Esophagus (tissue), 2 donors: ENCODE results near the gene SLC6A3. TPM values are rescaled to one million over a fixed set of nuclear protein-coding genes. Genes with fewer than 3 reads are reported as not detected.

ENCODE experiments used
- H3K27ac ChIP-seq, 2 donors: one replicate each; pipeline ENCODE4 v1.5.1; 2013; ENCODE audit warnings: low read depth in 2 of 2, mild to moderate bottlenecking in 2 of 2, inconsistent platforms in 1 of 2, low read length in 1 of 2, moderate library complexity in 1 of 2
- H3K27me3 ChIP-seq, 2 donors: one replicate each; pipeline ENCODE4 v1.6.1; 2013; ENCODE audit warnings: low read length in 2 of 2, control low read depth in 1 of 2, mild to moderate bottlenecking in 1 of 2; ENCODE audit not compliant: insufficient read depth in 2 of 2, control insufficient read depth in 1 of 2
- H3K36me3 ChIP-seq, 2 donors: one replicate each; pipeline ENCODE4 v1.6.1; 2013; ENCODE audit warnings: low read length in 1 of 2; ENCODE audit not compliant: control insufficient read depth in 2 of 2, insufficient read depth in 2 of 2
- H3K4me1 ChIP-seq, 2 donors: one replicate each; pipeline ENCODE4 v1.6.1; 2013; ENCODE audit warnings: low read length in 1 of 2; ENCODE audit not compliant: control insufficient read depth in 2 of 2, insufficient read depth in 2 of 2
- H3K4me3 ChIP-seq, 2 donors: one replicate each; pipeline ENCODE4 v1.5.1; 2013; ENCODE audit warnings: low read length in 2 of 2, mild to moderate bottlenecking in 2 of 2, low read depth in 1 of 2, moderate library complexity in 1 of 2
- H3K9me3 ChIP-seq, 2 donors: one replicate each; pipeline ENCODE4 v1.6.1; 2013; ENCODE audit warnings: mild to moderate bottlenecking in 2 of 2, low read depth in 1 of 2, low read length in 1 of 2, moderate library complexity in 1 of 2; ENCODE audit not compliant: control insufficient read depth in 2 of 2, insufficient read depth in 1 of 2
- WGBS, 2 donors: extraction: QIAGEN DNeasy Blood & Tissue Kit; methylation state at CpG; one replicate each; pipeline ENCODE4 v1.1.7; 2013; 5-methylcytosine and 5-hydroxymethylcytosine counted together
- polyA plus RNA-seq, 2 donors: library from polyadenylated mRNA; stranded (reverse); fragments of 200-250 nt; gene quantifications; one replicate each; pipeline ENCODE4 v1.2.3, GENCODE V29; 2013
- donor health status: healthy with polysubstance abuse.
- donor health status: Bipolar disorder and iron deficiency.

Gene SLC6A3
- polyA plus RNA-seq, 2 donors = 0.11 TPM; not detected in 1

GRCh38 chr5:1404062-1404461, 41.2 kb downstream of the SLC6A3 start:
- Histone ChIP-seq H3K4me1 (no peaks in the 10 kb centered on the region), H3K4me3 (no peak overlapping the region), H3K27me3 (peaks cover 0 to 7% of the 10 kb centered on the region in 2 donors), H3K36me3 (no peaks in the 10 kb centered on the region), H3K9me3 (peaks cover 0 to 4% of the 10 kb centered on the region in 2 donors), H3K27ac (no peak overlapping the region)
- WGBS, 2 donors = 66 to 70% methylated on average over 12 of the region's 12 CpGs

DNA sequence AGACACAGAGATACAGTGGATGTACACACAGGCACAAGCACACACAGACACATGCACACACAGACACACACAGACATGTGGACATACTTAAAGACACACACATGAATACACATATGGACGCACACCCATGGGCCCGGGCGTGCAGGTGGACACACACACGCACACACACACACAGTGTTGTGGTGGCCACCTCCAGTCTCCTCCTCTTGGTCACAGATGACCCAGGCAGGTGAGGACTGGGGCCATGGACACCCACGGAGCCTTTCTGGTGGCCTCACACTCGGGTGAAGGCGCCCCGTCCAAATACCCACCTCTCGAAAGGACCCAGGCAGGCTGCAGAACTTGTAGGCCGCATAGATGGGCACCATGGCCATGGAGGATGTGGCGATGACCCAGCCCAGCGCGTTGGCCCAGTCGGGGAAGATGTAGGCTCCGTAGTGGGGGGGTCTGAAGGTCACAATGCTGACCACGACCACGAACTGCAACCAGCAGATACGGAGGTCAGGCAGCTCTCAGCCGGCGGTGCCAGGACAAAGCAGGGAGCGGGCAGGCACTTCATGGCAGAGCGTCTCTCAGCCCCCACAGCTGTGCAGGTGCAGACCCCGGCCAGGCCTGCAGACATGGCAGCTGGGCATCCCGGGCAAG, 42.5 kb downstream of the SLC6A3 start:
- no peak overlapping the region for H3K27ac ChIP-seq
- 83 to 86% methylated on average over 22 to 24 of the region's 24 CpGs for whole genome bisulfite sequencing, 2 donors
- H3K36me3 ChIP-seq = no peaks in the 10 kb centered on the region
- H3K9me3 ChIP-seq = peaks cover 0 to 4% of the 10 kb centered on the region in 2 donors
- peaks cover 0 to 7% of the 10 kb centered on the region in 2 donors for H3K27me3 ChIP-seq
- no peaks in the 10 kb centered on the region for H3K4me1 ChIP-seq
- no peak overlapping the region for H3K4me3 ChIP-seq

DNA sequence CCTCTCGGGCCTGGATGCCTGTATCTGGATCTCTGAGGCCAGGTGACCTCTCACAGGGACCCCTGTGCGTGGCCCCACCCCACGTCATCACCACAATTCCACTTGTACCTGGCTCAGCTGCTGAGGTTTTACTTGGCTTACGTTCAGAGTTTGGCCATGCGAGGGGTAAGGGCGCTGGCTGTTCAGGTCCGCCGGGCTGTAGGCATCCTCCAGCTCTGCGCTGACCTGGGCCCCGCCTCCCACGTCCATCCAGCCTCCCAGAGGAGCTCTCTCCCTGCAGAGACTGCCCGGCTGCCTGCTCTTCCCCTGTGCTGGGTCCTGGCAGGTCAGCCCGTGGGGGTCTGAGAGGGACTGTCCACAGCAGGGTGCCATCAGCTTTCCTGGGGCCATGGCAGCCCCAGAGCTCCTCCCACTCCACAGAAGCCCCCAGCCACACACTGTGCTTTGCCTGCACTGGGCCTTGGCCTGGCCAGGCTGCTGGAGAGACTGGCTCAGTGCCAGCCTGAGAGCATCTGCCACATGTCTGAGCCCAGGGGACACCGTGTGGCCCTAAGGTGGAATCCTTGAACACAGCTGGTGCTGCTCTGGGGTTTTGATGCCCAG, 43.6 kb downstream of the SLC6A3 start:
- H3K4me3 ChIP-seq = no peak overlapping the region
- peaks cover 0 to 7% of the 10 kb centered on the region in 2 donors for H3K27me3 ChIP-seq
- WGBS, 2 donors = 50 to 53% methylated on average over 14 of the region's 14 CpGs

DNA sequence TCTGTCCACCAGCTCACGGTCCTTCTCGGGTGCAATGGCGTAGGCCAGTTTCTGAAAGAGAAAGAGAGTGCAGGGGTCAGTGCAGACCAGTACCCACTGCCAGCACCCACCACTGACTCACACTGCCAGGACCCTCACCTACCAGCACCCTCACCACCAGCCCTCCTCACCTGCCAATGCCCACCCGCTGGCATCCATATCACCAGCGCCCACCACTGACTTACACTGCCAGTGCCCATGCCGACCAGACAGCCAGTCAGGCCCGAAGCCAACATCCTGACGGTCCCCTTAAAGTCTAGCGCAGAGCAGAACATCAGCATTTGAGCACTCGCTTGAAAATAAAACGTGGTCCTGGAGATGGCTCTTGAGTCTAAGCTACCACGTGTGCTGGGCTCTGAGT, 44.3 kb downstream of the SLC6A3 start:
- Histone ChIP-seq H3K27ac (no peak overlapping the region), H3K9me3 (peaks cover 0 to 6% of the 10 kb centered on the region in 2 donors), H3K27me3 (peaks cover 0 to 7% of the 10 kb centered on the region in 2 donors), H3K36me3 (no peaks in the 10 kb centered on the region), H3K4me1 (no peaks in the 10 kb centered on the region), H3K4me3 (no peak overlapping the region)
- WGBS, 2 donors = 80 to 84% methylated on average over 12 of the region's 12 CpGs

More for the DNA sequence above, 43.6 kb downstream of the SLC6A3 start:
- Histone ChIP-seq H3K27ac (no peak overlapping the region), H3K9me3 (peaks cover 0 to 6% of the 10 kb centered on the region in 2 donors), H3K4me1 (no peaks in the 10 kb centered on the region), H3K36me3 (no peaks in the 10 kb centered on the region)

DNA sequence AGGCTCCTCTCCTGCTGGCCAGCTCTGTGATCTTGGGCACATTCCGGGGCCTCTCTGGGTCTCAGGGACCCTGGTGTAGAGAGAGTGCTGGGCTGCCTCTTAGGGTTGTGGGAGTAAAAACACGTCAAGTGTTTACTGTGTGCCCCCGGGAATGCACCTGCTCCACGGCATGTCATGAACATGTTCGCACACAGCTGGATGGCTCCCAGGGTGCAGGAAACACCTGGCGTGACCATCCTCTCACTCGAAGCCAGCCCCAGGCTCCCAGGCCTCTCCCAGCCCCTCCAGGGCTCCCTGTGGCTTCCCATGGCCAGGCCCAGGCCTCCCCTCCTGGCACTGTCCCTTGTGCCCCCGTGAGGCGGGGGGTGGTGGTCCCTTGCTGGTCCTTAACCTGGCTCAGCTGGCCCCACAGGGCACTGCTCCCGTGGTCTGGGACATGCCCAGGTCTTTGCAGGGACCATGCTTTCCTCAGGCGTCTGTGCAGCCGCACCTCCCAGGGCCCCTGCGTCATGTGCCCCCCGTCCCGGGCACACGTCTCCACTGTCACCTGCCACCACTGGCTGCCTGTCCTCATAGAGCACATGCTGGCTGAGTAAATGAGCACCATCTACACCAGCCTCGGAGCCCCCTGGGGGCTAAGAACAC, 44.9 kb downstream of the SLC6A3 start:
- no peaks in the 10 kb centered on the region for H3K4me1 ChIP-seq
- no peaks in the 10 kb centered on the region for H3K36me3 ChIP-seq
- peaks cover 0 to 7% of the 10 kb centered on the region in 2 donors for H3K27me3 ChIP-seq
- WGBS, 2 donors = 77% methylated on average over 17 of the region's 17 CpGs
- H3K4me3 ChIP-seq = no peak overlapping the region
- no peak overlapping the region for H3K27ac ChIP-seq
- H3K9me3 ChIP-seq = peaks cover 0 to 9% of the 10 kb centered on the region in 2 donors

GRCh38 chr5:1399737-1400136, 45.5 kb downstream of the SLC6A3 start:
- Histone ChIP-seq H3K4me1 (no peaks in the 10 kb centered on the region), H3K4me3 (no peak overlapping the region), H3K27me3 (peaks cover 0 to 7% of the 10 kb centered on the region in 2 donors), H3K27ac (no peak overlapping the region), H3K9me3 (peaks cover 0 to 9% of the 10 kb centered on the region in 2 donors), H3K36me3 (no peaks in the 10 kb centered on the region)
- 80 to 84% methylated on average over 10 to 11 of the region's 11 CpGs for WGBS, 2 donors

DNA sequence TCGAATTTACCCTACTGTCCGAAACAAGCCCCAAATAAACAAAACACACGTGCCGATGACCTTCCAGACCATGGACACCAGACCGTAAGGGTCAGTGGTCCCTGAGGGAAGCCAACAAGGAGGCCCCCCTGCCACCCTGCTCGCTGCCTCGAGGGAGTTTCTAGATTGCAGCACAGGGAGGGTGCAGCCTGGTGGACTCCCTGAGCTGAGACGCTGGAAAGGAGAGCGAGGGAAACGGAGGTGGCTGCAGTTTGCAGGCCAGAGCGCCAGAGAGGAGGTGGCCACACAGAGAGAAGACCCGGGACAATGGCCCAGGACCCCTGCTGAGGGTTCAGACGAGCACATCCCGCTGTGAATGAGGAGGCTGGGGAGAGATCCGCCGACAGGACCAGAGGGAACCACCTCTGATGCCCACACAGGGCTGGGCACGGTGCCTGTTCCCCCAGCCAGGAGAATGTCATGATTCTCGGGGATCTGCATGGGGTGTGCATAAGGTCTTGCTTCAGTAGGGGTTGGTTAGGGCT, 48.9 kb downstream of the SLC6A3 start:
- H3K36me3 ChIP-seq = no peaks in the 10 kb centered on the region
- 50% methylated on average over 18 of the region's 18 CpGs for WGBS, 2 donors
- H3K4me3 ChIP-seq = no peak overlapping the region
- no peak overlapping the region for H3K27ac ChIP-seq
- H3K4me1 ChIP-seq = peaks cover 0 to 3% of the 10 kb centered on the region in 2 donors
- H3K27me3 ChIP-seq = peaks cover 0 to 11% of the 10 kb centered on the region in 2 donors
- H3K9me3 ChIP-seq = peaks cover 0 to 9% of the 10 kb centered on the region in 2 donors

DNA sequence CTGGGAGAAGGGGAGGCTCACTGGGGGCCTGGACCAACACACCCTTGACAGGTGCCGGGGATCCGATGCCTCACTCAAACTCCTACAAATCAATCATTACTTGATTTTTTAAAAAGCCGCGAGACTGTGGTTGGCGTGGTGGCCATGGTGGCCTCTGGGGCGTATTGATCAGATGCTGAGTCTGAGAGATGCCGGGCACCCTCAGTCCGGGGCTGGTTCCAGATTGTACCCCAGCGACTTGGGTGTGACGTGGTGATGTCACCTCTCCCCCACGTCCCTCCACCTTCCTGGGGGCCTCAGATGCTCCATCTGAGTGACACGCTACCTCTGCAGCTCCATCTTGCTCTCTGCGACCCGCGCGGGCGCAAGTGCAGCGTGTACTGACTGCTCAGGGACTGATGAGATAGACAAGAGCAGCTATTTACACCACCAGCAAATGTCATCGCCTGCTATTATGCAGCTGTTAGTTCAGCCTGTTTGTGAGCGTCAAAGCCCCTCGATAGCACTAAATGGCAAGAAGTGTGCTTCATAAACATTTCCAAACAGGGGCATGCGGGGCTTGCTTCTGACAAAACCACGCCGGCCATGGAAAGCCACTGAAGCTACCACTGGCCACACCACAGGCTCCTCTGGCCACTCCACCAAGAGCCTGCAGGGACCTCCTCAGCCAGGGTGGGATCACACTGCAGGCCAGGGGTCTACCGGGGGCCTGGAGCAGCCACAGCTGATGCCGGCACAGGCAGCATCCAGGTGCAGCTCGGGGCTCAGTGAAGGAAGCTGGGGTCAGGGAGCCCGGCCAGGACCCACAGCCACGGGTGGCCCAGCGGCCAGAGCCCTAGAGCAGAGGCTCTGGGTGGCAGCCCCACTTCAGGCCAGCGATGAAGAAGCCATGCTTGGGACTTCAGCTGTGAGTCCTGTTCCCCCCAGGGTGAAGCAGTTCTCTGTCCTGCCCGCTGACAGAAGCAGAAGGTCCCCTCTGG, 50.1 kb downstream of the SLC6A3 start:
- H3K27ac ChIP-seq = no peak overlapping the region
- peaks cover 0 to 3% of the 10 kb centered on the region in 2 donors for H3K4me1 ChIP-seq
- H3K4me3 ChIP-seq = no peak overlapping the region
- H3K9me3 ChIP-seq = peaks cover 0 to 9% of the 10 kb centered on the region in 2 donors
- 82 to 83% methylated on average over 32 of the region's 32 CpGs for WGBS, 2 donors
- H3K27me3 ChIP-seq = peaks cover 0 to 11% of the 10 kb centered on the region in 2 donors
- H3K36me3 ChIP-seq = no peaks in the 10 kb centered on the region
